GM12864 (cell line): ENCODE measurements around the gene MAGI2.

Source experiments
- DNase-seq: peaks from one replicate; pipeline ENCODE4 v3.0.0-alpha.2; 2011; ENCODE audit warnings: low read depth
- H3K4me3 ChIP-seq: 2 replicates; pipeline ENCODE4 v1.5.1; 2011; ENCODE audit warnings: mild to moderate bottlenecking, low read depth, low read length, control low read depth
- CTCF ChIP-seq: IDR thresholded peaks from 2 replicates; pipeline ENCODE4 v1.5.1; 2011; ENCODE audit warnings: low read depth, mild to moderate bottlenecking, moderate library complexity, low read length, control low read depth, inconsistent platforms; ENCODE audit errors: missing control alignments

Gene MAGI2

GRCh38 chr7:78683566-78683965, 769.9 kb downstream of the MAGI2 start:
- H3K4me3 ChIP-seq = no peak overlapping the region
- no peak for TF ChIP-seq CTCF
- DNase-seq = no peak

GRCh38 chr7:78679112-78679876, 774.2 kb downstream of the MAGI2 start:
- no peak overlapping the region for H3K4me3 ChIP-seq
- no peak for TF ChIP-seq CTCF
- no peak for DNase-seq

- DNase-seq = no peak
- no peak for TF ChIP-seq CTCF
- no peak overlapping the region for H3K4me3 ChIP-seq
Measured at GRCh38 chr7:78677391-78677790, 776.1 kb downstream of the MAGI2 start.

GRCh38 chr7:78675511-78675910, 778.0 kb downstream of the MAGI2 start:
- H3K4me3 ChIP-seq = no peak overlapping the region
- no peak for TF ChIP-seq CTCF
- no peak for DNase-seq

- DNase-seq = no peak
- H3K4me3 ChIP-seq = no peak overlapping the region
- no peak for TF ChIP-seq CTCF
Measured at GRCh38 chr7:78673272-78673671, 780.2 kb downstream of the MAGI2 start.

GRCh38 chr7:78662939-78663338, 790.5 kb downstream of the MAGI2 start:
- no peak for TF ChIP-seq CTCF
- H3K4me3 ChIP-seq = no peak overlapping the region
- DNase-seq = no peak

GRCh38 chr7:78649976-78650375, 803.5 kb downstream of the MAGI2 start:
- TF ChIP-seq CTCF = no peak
- DNase-seq = no peak
- no peak overlapping the region for H3K4me3 ChIP-seq
